NCI-H82 treated with DMSO at 0.1 percent for 48 hours (cell line): ENCODE data around the gene PPP1R9A.

Experiments used
- DNase-seq: peaks from one replicate; lab custom pipeline; 2025; ENCODE audit not compliant: unreplicated experiment; lab: John Stamatoyannopoulos, UW

Gene PPP1R9A

DNA sequence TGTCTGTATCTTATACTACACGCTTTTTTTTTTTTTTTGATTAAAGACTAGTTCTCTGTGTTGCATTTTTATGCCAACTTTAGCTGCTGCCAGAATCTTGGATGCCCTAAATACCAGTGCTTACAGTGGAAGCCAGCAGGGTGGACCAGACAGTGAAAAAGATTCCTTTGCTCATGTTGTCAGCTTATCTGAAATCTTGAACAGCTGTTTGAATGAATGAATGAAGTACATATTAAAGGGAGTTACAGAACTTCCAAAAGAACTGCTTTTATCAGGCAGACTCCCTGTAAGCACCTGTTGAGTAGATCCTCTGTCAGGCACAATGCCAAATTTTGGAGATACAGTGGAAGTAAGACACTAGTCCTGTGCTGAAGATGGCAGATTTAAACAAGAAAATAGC lies 184.9 kb downstream of the PPP1R9A start:
- DNase-seq = no peak

DNA sequence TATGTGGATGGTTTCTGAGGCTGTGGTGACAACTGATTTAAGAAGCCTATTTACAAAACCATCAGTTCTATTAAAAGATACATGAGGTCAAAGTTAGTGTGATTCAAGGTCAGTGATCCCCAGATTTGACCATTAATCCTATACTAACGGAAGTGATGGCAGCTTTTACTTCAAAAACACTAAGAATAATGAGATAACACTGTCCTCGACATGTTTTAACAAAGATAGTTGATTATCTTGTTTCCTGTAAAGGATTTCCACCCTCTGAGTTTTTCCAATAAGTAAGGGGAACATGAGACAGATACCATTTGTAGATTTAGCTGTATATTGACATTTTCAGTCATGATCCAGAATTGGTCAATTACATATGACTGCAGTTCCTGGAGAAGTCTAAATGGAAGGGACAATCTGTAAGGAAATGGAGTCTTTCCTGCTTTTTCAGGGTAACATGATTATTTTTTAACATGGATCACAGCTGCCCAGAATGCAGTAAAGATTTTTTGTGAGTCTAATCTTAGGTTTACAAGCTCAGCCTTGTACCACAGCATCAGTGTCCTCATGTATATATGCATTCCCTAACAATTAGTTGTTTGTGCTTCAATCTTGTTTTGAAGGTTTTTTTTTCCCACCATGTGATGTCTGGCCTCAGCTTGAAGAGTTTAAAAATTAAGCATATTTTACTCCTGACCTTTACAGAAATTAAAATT lies 188.0 kb downstream of the PPP1R9A start:
- DNase-seq = no peak

DNA sequence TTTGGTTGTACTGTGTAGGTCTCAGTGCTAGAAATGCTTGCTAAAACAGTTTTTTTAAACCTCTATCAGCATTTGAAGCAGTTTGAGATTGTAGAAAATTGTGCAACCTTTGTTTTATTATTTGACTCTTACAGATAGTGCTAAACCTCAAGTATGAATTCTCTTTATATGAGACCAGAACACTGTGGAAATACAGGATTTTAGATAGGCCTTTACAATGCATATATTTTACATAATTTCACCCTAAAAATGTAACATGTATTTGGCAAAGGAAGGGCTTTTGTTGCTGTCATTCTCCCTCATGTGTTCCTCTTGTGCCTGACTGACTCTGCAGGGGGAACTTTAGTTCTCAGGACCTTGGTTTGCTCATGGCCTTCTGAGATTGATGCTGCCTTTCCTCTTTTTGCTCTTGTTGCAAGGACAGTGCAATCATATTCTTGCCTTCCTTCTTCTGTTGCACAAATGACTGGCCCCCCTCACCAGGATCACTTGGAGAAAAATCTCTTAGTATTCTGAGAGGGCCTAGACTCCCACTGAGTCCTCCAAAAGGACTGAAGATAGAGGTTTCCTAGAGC lies 188.7 kb downstream of the PPP1R9A start:
- no peak for DNase-seq

DNA sequence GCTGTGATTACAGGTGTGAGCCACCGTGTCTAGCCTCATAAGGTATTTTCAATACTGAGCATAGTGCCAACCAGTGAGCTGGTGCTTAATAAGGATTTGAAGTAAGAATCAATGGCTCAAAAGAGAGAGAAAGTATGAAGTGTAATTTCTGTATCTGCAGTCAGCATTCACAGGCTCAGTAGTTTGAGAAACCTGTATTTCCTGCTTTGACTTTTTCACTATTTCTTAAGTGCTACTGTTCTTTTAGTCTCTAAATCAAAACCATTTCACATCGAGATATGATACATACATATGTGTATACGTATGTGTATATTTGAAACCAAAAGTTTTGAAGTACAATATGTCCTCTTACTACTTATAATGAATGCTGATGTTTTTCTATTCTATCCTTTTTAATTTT lies 189.9 kb downstream of the PPP1R9A start:
- no peak for DNase-seq

DNA sequence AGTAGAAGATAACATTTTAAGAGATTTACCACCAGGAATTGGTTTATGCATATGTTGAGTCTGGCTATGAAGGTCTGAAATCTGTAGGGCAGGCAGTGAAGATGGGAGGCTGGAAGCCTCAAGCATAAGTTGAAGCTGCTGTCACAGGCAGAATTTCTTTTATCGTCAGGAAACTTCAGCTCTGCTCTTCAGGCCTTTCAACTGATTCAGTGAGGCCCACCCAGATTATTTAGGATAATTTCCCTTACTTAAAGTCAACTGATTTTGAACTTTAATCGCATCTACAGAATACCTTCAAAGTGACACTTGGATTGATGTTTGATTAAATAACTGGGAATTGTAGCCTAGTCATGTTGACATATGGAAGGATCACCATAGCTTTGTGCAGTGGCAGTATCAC lies 190.5 kb downstream of the PPP1R9A start:
- DNase-seq = no peak

DNA sequence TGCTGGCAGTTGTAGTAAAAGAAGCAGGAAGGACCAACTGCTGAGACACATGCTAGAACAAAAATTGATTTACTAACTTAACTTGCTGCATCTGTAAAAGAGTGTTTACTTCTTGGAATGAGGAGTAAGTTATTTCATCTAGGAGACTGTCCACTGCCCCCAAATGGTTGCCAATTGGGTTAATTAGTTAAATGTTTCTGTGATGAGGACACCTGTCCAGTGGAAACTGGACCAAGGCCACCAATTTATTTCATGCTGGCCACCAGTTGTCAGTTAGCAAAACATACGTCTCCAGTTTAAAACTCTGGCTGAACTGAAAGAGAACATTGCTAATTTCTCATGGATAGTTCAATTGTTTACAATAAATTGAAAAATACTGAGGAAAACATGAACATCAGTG lies 191.7 kb downstream of the PPP1R9A start:
- no peak for DNase-seq

DNA sequence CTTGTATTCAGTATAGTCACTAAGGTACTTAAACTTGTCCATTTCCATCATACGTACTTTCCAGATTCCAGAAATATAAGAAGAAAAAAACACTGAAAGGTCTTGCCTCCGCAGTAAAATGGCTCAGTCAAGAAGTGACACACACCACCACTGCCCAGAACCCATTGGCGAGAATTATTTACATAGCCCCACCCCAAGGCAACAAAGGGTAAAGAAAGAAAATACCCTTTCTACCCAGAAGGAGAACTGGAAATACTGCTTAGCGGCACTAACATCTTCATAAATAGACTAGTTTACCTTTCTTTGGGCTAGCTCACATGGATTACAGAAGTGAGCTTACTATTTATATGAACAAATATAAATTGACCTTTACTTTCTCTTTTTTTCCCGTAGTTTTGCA lies 194.0 kb downstream of the PPP1R9A start:
- DNase-seq = no peak

DNA sequence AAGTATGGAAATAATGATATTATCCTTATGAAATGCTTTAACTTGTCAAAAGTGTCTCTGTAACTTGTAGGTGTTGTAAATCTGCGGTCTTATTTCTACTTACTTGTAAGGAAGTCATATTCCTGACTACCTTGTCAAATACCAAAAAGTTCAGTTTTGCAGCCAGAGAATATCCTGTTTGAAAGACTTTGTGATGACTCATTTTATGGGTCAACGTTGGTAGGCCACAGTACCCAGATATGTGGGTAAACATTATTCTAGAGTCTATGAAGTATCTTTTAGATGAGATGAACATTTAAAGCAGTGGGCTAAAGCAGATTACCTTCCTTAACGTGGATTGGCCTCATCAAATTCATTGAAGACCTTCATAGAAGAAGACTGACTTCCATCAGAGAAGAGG lies 195.3 kb downstream of the PPP1R9A start:
- DNase-seq = no peak

DNA sequence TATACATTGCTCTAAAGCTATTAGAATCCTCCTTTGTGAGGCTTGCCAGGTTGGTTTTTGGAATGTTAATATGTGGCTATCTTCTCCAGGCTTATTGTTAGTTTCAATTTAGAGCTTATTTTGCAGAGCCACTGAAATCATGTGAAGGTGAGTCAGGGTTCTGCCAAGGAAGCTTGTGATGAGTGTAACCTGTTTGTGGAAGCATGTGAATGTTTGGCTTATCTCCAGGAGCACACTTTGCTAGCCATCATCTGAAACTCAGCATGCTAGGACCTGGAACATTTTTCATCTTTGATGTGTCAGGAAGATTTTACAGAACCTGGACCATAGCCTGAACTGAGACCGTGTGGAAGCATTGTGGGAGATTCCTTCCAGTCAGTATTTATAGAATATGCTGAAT lies 197.3 kb downstream of the PPP1R9A start:
- no peak for DNase-seq

DNA sequence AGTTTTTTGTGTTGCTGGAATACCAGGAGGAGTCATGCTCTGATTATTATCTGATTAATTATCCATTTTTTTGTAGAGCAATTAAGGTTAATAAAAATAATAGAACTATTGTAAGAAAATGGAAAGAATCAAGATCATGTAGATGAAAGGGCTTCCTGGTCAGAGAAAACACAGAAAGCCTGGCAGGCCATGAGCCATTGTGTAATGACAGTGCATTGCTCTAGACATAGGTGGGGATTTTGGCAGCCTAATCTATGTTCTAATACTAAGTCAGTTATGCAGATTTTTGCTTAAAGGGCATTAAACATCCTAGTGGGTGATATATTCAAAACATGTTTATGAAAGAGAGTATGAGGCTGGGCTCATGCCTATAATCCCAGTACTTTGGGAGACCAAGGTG lies 198.2 kb downstream of the PPP1R9A start:
- no peak for DNase-seq

DNA sequence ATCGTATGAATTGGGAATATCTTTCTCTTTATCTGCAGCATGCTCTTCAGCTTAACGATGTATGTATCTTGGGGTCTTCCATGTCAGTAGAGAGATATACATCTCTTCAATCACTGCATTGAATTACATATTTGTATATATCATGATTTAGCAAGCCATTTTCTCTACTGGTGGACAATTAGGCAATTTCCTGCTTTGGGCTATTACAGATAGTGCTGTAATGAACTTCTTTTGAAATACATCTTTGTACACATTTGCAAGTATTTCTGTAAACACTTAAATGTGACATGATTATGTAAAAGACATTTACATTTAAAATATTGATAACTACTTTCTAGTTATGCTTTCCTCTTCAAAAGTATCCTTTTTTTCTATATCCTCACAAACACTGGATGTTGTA lies 199.0 kb downstream of the PPP1R9A start:
- no peak for DNase-seq

DNA sequence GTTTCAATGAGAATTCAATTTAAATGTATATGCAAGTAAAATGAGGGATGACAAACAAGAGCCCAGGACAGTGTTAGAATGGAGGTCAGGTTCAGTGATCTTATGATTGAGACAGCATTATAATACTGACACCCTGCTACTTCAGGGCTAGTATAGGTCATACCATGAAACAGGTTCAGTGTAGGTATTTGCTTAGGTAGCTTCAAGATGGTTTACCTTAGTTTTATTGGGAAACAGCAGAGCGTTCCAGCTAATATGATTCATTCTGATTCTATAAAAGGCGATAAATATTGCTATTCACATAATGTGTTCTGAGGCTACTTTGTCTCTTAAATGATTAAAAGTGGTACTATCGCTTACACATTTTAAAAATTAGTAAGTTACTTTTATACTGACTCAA lies 203.3 kb downstream of the PPP1R9A start:
- no peak for DNase-seq

DNA sequence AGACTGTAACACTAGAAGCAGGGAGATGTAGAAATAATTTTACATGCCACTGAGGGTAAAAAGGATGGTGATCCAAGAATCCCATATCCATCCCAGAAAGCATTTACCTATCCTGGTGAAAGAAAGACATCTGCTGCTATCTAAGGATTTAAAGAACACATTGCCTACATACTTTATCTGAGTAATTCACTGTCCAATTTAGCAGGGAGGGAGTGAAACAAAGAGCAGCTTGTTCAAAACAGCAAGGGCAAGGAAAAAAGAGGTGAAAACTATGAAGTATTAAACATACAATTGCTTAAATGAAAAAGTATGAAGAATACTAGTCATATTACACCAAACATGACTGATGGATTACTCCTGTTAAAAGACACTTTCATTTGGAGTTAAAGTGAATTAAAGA lies 206.2 kb downstream of the PPP1R9A start:
- DNase-seq = no peak

DNA sequence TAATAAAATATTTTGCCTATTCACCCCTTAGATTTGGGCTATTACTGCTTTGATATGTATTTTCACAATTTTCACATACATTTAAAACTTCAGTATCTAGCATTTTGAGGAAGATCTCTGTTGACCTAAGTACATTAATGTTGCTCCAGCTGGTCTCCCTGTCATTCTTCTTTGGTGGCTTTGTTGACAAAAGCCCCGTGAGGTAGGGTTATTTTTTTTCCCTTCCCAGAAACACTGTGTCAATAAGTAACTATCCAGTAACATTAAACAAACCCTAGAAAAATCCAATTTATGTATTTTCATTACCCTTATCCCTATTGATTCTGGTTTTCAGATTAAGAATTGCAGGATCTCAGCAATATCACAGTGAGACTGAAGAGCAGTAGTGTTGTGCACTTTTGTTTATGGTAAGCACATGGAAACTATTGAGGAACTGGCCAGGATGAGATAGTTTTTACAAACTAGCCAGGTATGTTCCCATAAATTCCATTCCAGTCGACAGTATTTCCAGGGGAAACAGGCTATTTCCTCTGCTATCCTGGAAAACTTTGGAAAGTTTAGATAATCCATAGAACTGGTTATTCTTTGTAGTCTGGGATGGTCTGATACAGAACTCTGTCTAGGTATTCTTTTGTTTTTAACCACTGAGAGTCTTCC lies 218.8 kb downstream of the PPP1R9A start:
- no peak for DNase-seq

DNA sequence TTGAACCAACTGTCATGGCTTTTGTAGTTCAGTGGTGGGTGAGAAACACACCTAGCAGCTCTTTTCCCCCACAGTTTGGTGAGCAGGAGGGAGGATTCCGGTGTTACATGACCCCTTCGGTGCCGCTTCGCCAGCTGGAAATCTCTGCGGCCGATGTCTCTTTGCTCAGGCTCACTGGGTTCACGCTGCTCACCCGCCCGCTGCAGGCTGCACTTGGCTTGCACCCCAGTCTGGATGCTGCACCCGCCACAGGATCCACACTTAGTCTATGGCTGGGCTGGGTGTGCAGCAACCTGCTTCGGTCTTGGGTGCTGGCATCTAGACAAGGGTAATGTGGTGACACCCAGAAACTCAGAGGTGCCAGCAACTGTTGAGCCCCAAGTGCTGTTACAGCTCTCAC lies 225.1 kb downstream of the PPP1R9A start:
- DNase-seq = no peak

DNA sequence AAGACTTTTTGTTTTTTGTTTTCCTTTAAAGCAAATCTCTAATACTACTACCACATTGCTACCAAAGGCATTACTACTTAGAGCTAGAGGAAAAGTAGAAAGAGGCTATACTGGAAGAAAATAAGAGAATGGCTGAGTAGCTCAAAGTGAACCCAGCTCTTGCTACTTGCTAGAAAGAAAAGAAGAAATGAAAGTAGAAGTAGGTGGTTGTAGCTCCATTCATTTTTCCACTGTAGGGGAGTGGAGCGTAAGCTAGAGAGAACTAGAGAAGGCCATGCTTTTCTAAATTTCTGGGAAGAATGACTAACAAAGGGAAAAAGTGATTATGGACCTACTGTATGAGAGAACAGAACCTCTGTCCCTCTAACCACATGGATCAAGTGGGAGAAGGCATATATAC lies 232.5 kb downstream of the PPP1R9A start:
- DNase-seq = no peak

DNA sequence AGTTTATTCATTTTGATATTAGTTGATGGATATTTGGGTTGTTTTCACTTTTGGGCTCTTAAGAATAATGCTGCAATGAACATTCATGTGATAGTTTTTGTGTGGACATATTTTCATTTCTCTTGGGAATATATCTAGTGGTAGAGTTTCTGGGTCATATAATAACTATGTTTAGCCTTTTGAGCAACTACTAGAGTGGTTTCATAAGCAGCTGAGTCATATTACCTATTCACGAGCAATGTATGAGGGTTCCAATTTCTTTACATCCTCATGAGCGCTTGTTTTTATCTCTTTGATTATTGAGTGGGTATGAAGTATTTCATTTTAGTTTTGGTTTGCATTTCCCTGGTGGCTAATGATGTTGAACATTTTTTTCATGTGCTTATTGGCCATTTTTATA lies 234.4 kb downstream of the PPP1R9A start:
- DNase-seq = no peak

DNA sequence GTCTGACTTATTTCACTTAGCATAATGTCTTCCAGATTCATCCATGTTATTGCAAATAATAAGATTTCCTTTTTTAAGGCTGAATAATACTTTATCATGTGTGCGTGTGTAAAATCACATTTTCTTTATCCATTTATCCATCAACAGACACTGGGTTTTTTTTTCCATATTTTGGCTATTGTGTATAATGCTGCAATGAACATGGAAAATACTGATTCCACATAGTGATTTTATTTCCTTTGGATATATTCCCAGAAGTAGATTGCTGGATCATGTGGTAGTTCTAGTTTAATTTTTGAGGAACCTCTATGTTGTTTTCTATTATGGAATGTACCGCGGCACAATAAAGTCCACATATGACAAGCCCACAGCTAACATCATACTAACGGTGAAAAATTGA lies 236.9 kb downstream of the PPP1R9A start:
- no peak for DNase-seq

DNA sequence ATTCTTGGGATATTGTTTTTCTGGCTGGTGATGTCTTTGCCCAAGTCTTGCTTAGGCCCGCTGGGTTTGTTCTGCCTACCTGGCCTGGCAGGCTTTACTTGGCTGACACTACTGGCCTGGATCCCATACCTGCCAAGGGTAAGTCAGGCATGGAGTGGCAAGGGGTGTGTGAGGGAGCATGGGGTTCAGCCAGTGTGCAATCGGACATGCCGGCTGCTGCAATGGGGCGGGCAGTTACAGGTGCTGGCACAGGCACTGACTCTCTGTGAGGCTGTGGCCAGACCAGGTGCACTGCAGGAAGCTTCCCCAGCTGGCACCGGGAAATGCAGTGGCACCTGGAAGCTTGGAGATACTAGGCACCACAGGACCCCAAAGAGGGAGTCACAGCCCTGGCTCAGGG lies 248.6 kb downstream of the PPP1R9A start:
- DNase-seq = no peak

DNA sequence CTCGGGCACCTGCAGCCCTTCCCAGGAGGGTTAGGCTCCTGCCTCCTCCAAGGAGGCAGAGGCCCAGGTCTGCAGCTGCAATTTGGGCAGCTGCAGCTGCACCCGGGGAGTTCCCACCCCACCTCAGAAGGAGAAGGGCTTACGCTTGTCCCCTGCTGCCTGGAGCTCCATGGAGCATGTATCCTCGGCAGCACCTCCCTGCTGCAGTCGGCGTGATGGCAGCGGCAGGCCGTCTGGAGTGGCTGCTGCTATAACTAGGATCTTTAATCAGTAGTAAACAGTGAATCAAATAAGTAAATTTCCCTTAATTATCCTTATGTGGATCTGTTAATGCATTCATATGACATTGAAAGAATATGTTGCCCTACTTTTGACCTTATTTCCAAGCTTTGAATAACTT lies 250.0 kb downstream of the PPP1R9A start:
- no peak for DNase-seq

DNA sequence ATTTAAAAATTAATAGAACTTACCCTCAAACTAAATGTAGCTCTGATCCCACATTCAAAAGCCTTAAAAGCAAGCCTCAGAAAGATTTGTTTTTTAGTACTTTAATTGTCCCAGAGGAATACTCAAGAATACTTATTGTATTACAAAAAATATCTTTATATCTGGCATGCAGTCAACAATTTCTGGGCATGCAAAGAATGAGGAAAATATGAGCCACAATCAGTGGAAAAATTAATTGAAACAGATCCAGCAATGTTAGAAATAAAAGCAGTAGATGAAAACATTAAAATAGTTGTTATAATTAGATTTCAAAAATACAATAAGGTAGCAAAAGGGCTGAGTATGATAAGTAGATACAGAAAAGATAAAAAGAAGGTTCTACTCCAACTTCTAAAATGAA lies 262.3 kb downstream of the PPP1R9A start:
- DNase-seq = no peak

DNA sequence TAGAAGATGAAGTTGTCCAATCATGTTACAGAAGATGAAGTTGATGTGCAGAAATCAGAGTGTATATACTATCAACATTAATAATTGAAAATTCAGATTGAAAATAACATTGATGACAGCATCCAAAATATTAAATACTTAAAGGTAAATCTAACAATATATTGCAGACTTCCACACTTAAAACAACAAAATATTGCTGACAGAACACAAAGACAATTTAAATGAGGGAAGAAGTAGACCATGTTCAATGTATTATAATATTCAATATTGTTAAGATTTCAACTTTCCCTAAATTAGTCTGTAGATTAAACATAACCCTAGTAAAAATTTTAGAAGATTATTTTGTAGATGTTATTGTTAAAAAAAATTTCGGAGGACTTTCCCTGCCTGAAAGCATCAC lies 265.0 kb downstream of the PPP1R9A start:
- DNase-seq = no peak

DNA sequence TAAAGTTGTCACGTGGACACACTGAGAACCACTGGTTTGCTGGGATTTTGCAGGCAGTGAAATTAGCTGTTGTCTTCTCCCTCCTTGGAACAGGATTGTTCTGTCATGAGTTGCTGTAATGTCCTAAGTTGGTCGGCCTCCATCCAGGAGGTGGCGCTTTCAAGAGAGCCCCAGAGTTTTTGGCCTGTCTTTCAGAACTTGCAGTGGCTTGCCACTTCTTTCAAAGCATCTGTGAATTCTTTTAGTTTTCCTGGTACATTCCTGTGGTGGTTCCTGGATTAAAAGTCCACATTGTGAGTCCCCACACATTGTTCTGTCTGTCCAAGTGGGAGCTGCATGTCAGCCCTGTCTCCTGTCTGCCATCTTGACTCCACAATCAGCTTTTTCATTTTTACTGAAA lies 283.1 kb downstream of the PPP1R9A start:
- no peak for DNase-seq
